ENCODE data around the gene TTN.

Gene TTN

GRCh38 chr2:178630581-178630980, 176.6 kb downstream of the TTN start:
- no peak for DNase-seq

GRCh38 chr2:178629463-178629862, 177.8 kb downstream of the TTN start:
- DNase-seq = no peak
- no peak for TF ChIP-seq POLR2A (IDR thresholded peaks at IDR 0.05; ENCODE audit: low read length)
- no peak for TF ChIP-seq GATA1 (IDR thresholded peaks at IDR 0.05; ENCODE audit: low read depth, low read length)

More at GRCh38 chr2:178630581-178630980, 176.6 kb downstream of the TTN start:
- TF ChIP-seq GATA1 (IDR thresholded peaks at IDR 0.05; ENCODE audit: low read depth, low read length) (no peak), POLR2A (IDR thresholded peaks at IDR 0.05; ENCODE audit: low read length) (no peak)

GRCh38 chr2:178628605-178629004, 178.6 kb downstream of the TTN start:
- TF ChIP-seq POLR2A (IDR thresholded peaks at IDR 0.05; ENCODE audit: low read length) (no peak), GATA1 (IDR thresholded peaks at IDR 0.05; ENCODE audit: low read depth, low read length) (no peak)
- no peak for DNase-seq

GRCh38 chr2:178627401-178627800, 179.8 kb downstream of the TTN start:
- no peak for DNase-seq

GRCh38 chr2:178615969-178616368, 191.3 kb downstream of the TTN start:
- no peak for DNase-seq
- TF ChIP-seq POLR2A (IDR thresholded peaks at IDR 0.05; ENCODE audit: low read length) (no peak), GATA1 (IDR thresholded peaks at IDR 0.05; ENCODE audit: low read depth, low read length) (no peak)

More at GRCh38 chr2:178627401-178627800, 179.8 kb downstream of the TTN start:
- TF ChIP-seq POLR2A (IDR thresholded peaks at IDR 0.05; ENCODE audit: low read length) (no peak), GATA1 (IDR thresholded peaks at IDR 0.05; ENCODE audit: low read depth, low read length) (no peak)

GRCh38 chr2:178602901-178603300, 204.3 kb downstream of the TTN start:
- TF ChIP-seq POLR2A (IDR thresholded peaks at IDR 0.05; ENCODE audit: low read length) = no peak
- DNase-seq = no peak

DNA sequence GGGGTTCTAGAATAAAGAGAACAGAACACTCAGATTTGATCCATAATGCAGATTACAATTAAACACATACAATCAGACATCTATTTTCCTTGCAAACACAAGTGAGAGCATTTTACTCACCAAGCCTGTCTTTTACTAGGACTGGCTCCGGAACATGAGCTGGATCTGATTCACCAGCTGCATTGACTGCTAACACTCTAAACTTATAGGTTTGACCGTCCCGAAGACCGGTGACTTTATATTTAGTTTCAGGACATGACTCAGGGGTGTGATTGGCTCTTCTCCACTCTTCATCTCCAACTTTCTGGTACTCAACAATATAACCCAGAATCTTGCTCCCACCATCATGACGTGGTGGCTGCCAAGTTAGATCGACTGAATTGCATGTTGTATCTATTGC, 214.6 kb downstream of the TTN start:
- DNase-seq = no peak
- no peak for TF ChIP-seq GATA1 (IDR thresholded peaks at IDR 0.05; ENCODE audit: low read depth, low read length)
- no peak for TF ChIP-seq POLR2A (IDR thresholded peaks at IDR 0.05; ENCODE audit: low read length)

- no peak for TF ChIP-seq POLR2A (IDR thresholded peaks at IDR 0.05; ENCODE audit: low read length)
- no peak for TF ChIP-seq GATA1 (IDR thresholded peaks at IDR 0.05; ENCODE audit: low read depth, low read length)
- no peak for DNase-seq
Observed at GRCh38 chr2:178589335-178589734, 217.9 kb downstream of the TTN start.

GRCh38 chr2:178584666-178585065, 222.6 kb downstream of the TTN start:
- no peak for DNase-seq
- TF ChIP-seq POLR2A (IDR thresholded peaks at IDR 0.05; ENCODE audit: low read length) (no peak), GATA1 (IDR thresholded peaks at IDR 0.05; ENCODE audit: low read depth, low read length) (no peak)

GRCh38 chr2:178579006-178579405, 228.2 kb downstream of the TTN start:
- no peak for DNase-seq
- TF ChIP-seq GATA1 (IDR thresholded peaks at IDR 0.05; ENCODE audit: low read depth, low read length) (no peak), POLR2A (IDR thresholded peaks at IDR 0.05; ENCODE audit: low read length) (no peak)

GRCh38 chr2:178574789-178575188, 232.4 kb downstream of the TTN start:
- no peak for DNase-seq
- no peak for TF ChIP-seq POLR2A (IDR thresholded peaks at IDR 0.05; ENCODE audit: low read length)
- no peak for TF ChIP-seq GATA1 (IDR thresholded peaks at IDR 0.05; ENCODE audit: low read depth, low read length)

DNA sequence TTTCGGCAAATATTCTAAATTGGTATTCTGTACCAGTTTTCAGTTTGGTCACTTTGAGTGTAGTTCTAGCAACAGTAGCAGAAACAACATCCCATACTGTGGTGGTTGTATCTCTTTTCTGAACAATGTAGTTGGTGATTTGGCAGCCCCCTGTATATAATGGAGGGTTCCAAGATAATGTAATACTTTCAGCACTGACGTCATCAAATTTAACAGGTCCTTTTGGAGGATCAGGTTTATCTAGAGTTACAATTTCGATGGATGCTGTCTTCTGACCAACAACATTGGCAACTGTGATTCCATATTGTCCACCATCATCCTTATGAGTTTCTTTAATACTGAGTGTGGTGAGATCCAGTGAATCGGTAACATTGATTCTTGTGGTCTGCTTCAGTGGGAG, 239.0 kb downstream of the TTN start:
- TF ChIP-seq GATA1 (IDR thresholded peaks at IDR 0.05; ENCODE audit: low read depth, low read length) (no peak), POLR2A (IDR thresholded peaks at IDR 0.05; ENCODE audit: low read length) (no peak)
- DNase-seq = no peak

GRCh38 chr2:178553047-178553446, 254.2 kb downstream of the TTN start:
- no peak for TF ChIP-seq POLR2A (IDR thresholded peaks at IDR 0.05; ENCODE audit: low read length)
- DNase-seq = peak in 1 of 2 experiments; percentile 9

GRCh38 chr2:178550352-178550751, 256.9 kb downstream of the TTN start:
- DNase-seq = no peak
- TF ChIP-seq GATA1 (IDR thresholded peaks at IDR 0.05; ENCODE audit: low read depth, low read length) (no peak), POLR2A (IDR thresholded peaks at IDR 0.05; ENCODE audit: low read length) (no peak)

DNA sequence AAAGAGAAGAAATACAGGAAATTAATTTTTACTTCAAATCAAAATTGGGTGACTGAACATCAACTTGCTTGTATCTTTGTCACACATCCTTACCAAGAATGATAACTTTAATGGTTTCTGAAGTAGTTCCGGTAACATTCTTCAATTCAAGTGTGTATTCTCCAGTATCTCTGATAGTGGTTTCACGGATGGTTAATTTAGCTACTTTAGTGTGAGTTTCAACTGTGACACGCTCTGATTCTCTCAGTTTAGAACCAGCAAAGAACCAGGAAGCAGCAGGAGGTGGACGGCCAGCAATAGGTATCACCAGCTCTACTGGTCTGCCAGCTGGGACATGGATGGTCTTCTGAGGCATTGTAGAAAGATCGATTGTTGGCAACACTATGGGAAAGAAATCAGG, 264.7 kb downstream of the TTN start:
- TF ChIP-seq GATA1 (IDR thresholded peaks at IDR 0.05; ENCODE audit: low read depth, low read length) (no peak), POLR2A (IDR thresholded peaks at IDR 0.05; ENCODE audit: low read length) (no peak)
- DNase-seq = no peak

- TF ChIP-seq POLR2A (IDR thresholded peaks at IDR 0.05; ENCODE audit: low read length) (no peak), GATA1 (IDR thresholded peaks at IDR 0.05; ENCODE audit: low read depth, low read length) (no peak)
- DNase-seq = no peak
Observed at GRCh38 chr2:178542161-178542560, 265.1 kb downstream of the TTN start.

All from erythroblast (primary cell).